HepG2 (cell line): ENCODE results near the gene REP15. TPM values are rescaled to one million over a fixed set of nuclear protein-coding genes. Genes with fewer than 3 reads are reported as not detected.

Source experiments
- AGO2 ChIP-seq: fragments of 200-400 bp; formaldehyde crosslinking; optimal IDR thresholded peaks from 2 replicates; pipeline ENCODE3; 2017; ENCODE audit warnings: mild to moderate bottlenecking, low read depth, low read length, moderate library complexity
- ARHGAP35 ChIP-seq: sonication (generic); formaldehyde crosslinking; IDR thresholded peaks from 2 replicates; pipeline ENCODE4 v1.9.0; 2022; ENCODE audit warnings: mild to moderate bottlenecking, inconsistent platforms, moderate library complexity, missing genetic modification reagents, borderline replicate concordance
- ATF3 ChIP-seq: sonication (generic); formaldehyde crosslinking; IDR thresholded peaks from 2 replicates; pipeline ENCODE4 v1.4.0; 2020; ENCODE audit warnings: missing genetic modification reagents
- DR1 ChIP-seq: sonication (generic); formaldehyde crosslinking; IDR thresholded peaks from 2 replicates; pipeline ENCODE4 v1.8.0; 2021; ENCODE audit warnings: mild to moderate bottlenecking, missing genetic modification reagents, inconsistent platforms
- EHMT2 ChIP-seq: fragments of 200-600 bp; sonication (generic); IDR thresholded peaks from 2 replicates; pipeline ENCODE4 v1.7.0; 2017; ENCODE audit warnings: antibody characterized with exemption, low read depth, low read length, borderline replicate concordance
- HDAC2 ChIP-seq: sonication (generic); formaldehyde crosslinking; IDR thresholded peaks from 2 replicates; pipeline ENCODE4 v1.4.0; 2020; ENCODE audit warnings: missing genetic modification reagents
- MAX ChIP-seq: IDR thresholded peaks from 2 replicates; pipeline ENCODE4 v1.6.1; 2012; ENCODE audit warnings: inconsistent platforms
- MIXL1 ChIP-seq: IDR thresholded peaks from 2 replicates; pipeline ENCODE4 v1.6.1; 2016
- NONO ChIP-seq, 2 experiments: fragments of 450-650 bp in 1 of 2; sonication (generic) in 1 of 2; formaldehyde crosslinking in 1 of 2; IDR thresholded peaks in 1 of 2; conservative IDR thresholded peaks in 1 of 2; 2 replicates each; pipeline versions ENCODE4 v1.6.1 to v1.8.0; 2017 to 2022; ENCODE audit warnings: mild to moderate bottlenecking in 1 of 2, missing genetic modification reagents in 1 of 2, moderate library complexity in 1 of 2
- PAX8 ChIP-seq: sonication (generic); formaldehyde crosslinking; IDR thresholded peaks from 2 replicates; pipeline ENCODE4 v1.8.0; 2022; ENCODE audit warnings: mild to moderate bottlenecking, missing genetic modification reagents, borderline replicate concordance
- POLR2AphosphoS2 ChIP-seq: IDR thresholded peaks from 2 replicates; pipeline ENCODE4 v1.6.1; 2011; ENCODE audit warnings: low read depth, low read length, improper control_type of control experiment
- RBAK ChIP-seq: sonication (generic); formaldehyde crosslinking; IDR thresholded peaks from 2 replicates; pipeline ENCODE4 v1.5.1; 2020; ENCODE audit warnings: mild to moderate bottlenecking, missing genetic modification reagents
- SATB2 ChIP-seq: sonication (generic); formaldehyde crosslinking; IDR thresholded peaks from 2 replicates; pipeline ENCODE4 v1.5.0; 2020; ENCODE audit warnings: missing genetic modification reagents
- SIX4 ChIP-seq: sonication (generic); formaldehyde crosslinking; IDR thresholded peaks from 2 replicates; pipeline ENCODE4 v1.4.0; 2020; ENCODE audit warnings: missing genetic modification reagents
- ZBTB26 ChIP-seq: IDR thresholded peaks from 2 replicates; pipeline ENCODE4 v1.6.1; 2016; ENCODE audit warnings: missing compliant biosample characterization, missing genetic modification reagents, borderline replicate concordance
- ZNF138 ChIP-seq: sonication (generic); formaldehyde crosslinking; IDR thresholded peaks from 2 replicates; pipeline ENCODE4 v1.5.0; 2020; ENCODE audit warnings: mild to moderate bottlenecking, low read depth, missing genetic modification reagents
- ZNF33B ChIP-seq: sonication (generic); formaldehyde crosslinking; IDR thresholded peaks from 2 replicates; pipeline ENCODE4 v1.5.1; 2020; ENCODE audit warnings: mild to moderate bottlenecking, missing genetic modification reagents
- ZNF350 ChIP-seq: sonication (generic); formaldehyde crosslinking; IDR thresholded peaks from 2 replicates; pipeline ENCODE4 v1.4.0; 2020; ENCODE audit warnings: mild to moderate bottlenecking, low read depth, missing genetic modification reagents, borderline replicate concordance
- ZNF558 ChIP-seq: sonication (generic); formaldehyde crosslinking; IDR thresholded peaks from 2 replicates; pipeline ENCODE4 v1.9.0; 2022; ENCODE audit warnings: mild to moderate bottlenecking, missing genetic modification reagents, borderline replicate concordance
- ZNF562 ChIP-seq: sonication (generic); formaldehyde crosslinking; IDR thresholded peaks from 2 replicates; pipeline ENCODE4 v1.8.0; 2022; ENCODE audit warnings: missing genetic modification reagents, borderline replicate concordance
- ZNF572 ChIP-seq: sonication (generic); formaldehyde crosslinking; IDR thresholded peaks from 2 replicates; pipeline ENCODE4 v1.5.1; 2020; ENCODE audit warnings: mild to moderate bottlenecking, missing genetic modification reagents
- ZNF644 ChIP-seq: IDR thresholded peaks from 2 replicates; pipeline ENCODE4 v1.6.1; 2016; ENCODE audit warnings: low read depth
- ZNF792 ChIP-seq: IDR thresholded peaks from 2 replicates; pipeline ENCODE4 v1.6.1; 2016
- polyA plus RNA-seq, 8 experiments: library from polyadenylated mRNA; depleted of rRNA in 3 of 8; stranded (reverse) in 7 of 8; unstranded in 1 of 8; fragments of >200 nt; fragmentation: Illumina TruSeq in 4 of 8; extraction: Trizol in 4 of 8; gene quantifications; 2 replicates each; pipeline versions ENCODE4 v1.2.1 to v1.2.3, GENCODE V29; 2011 to 2016; ENCODE audit warnings: low read depth in 4 of 8, missing spikeins in 1 of 8, mixed read lengths in 1 of 8; ENCODE audit not compliant: insufficient read depth in 1 of 8
- total RNA-seq, 5 experiments: library from RNA; depleted of rRNA; stranded (reverse); fragments of >200 nt; fragmentation: Illumina TruSeq; extraction: Trizol; gene quantifications; 2 replicates each; pipeline ENCODE4 v1.2.3, GENCODE V29; 2016; ENCODE audit warnings: low read depth in 1 of 5
- TF ChIP-seq, protein P1 (sequence below): sonication (generic); formaldehyde crosslinking; IDR thresholded peaks from 2 replicates; pipeline ENCODE4 v1.4.0; 2020; ENCODE audit warnings: missing genetic modification reagents
- TF ChIP-seq, protein P2 (sequence below): sonication (generic); formaldehyde crosslinking; IDR thresholded peaks from 2 replicates; pipeline ENCODE4 v1.5.0; 2020; ENCODE audit warnings: mild to moderate bottlenecking, missing genetic modification reagents

Gene REP15
- total and polyA plus RNA-seq, 2 of the 13 experiments (the other 11 are each of a cell fraction or from before 2014, with no cell fraction given) = 0.12 to 0.64 TPM

GRCh38 chr12:27710592-27711316 is 14.5 kb downstream of the REP15 start, which contains the start of gene MRPS35 (continued):
- TF ChIP-seq, protein P1, sequence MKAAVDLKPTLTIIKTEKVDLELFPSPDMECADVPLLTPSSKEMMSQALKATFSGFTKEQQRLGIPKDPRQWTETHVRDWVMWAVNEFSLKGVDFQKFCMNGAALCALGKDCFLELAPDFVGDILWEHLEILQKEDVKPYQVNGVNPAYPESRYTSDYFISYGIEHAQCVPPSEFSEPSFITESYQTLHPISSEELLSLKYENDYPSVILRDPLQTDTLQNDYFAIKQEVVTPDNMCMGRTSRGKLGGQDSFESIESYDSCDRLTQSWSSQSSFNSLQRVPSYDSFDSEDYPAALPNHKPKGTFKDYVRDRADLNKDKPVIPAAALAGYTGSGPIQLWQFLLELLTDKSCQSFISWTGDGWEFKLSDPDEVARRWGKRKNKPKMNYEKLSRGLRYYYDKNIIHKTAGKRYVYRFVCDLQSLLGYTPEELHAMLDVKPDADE (CRISPR knock-in tag) = no peak
- 0 out of 2 replicates have a peak, but pooled peaks have one; percentile 9 for TF ChIP-seq ZNF33B (CRISPR knock-in tag)
- peak; percentile 45; the same call in 1 of the 2 replicates for TF ChIP-seq MIXL1 (CRISPR knock-in tag)
- TF ChIP-seq ZNF558 = no peak; the same call in 1 of the 2 replicates
- peak; percentile 80 for TF ChIP-seq ZBTB26 (CRISPR knock-in tag)
- no peak for TF ChIP-seq POLR2AphosphoS2
- peak; percentile 90; the same call in 1 of the 2 replicates for TF ChIP-seq ZNF350 (CRISPR knock-in tag)
- peak; percentile 68; the same call in 1 of the 2 replicates for TF ChIP-seq ZNF792 (CRISPR knock-in tag)
- TF ChIP-seq ZNF562 (CRISPR knock-in tag) = no peak
- TF ChIP-seq ZNF572 (CRISPR knock-in tag) = peak; percentile 21; the same call in 1 of the 2 replicates
- 0 out of 2 replicates have a peak, but pooled peaks have one; percentile 86 for TF ChIP-seq SATB2 (CRISPR knock-in tag)
- TF ChIP-seq AGO2 = peak; percentile 86
- peak; percentile 89 for TF ChIP-seq ARHGAP35 (CRISPR knock-in tag)
- no peak for TF ChIP-seq RBAK (CRISPR knock-in tag)
- peak; percentile 89; the same call in 1 of the 2 replicates for TF ChIP-seq PAX8 (CRISPR knock-in tag)
- TF ChIP-seq NONO (IDR thresholded peaks at IDR 0.05) = no peak
- peak; percentile 96 for TF ChIP-seq NONO (CRISPR knock-in tag; conservative IDR thresholded peaks at IDR 0.05)
- peak; percentile 91 for TF ChIP-seq DR1 (CRISPR knock-in tag)
- peak; percentile 64 for TF ChIP-seq ZNF138
- TF ChIP-seq SIX4 (CRISPR knock-in tag) = peak; percentile 75
- TF ChIP-seq HDAC2 (CRISPR knock-in tag) = peak; percentile 87
- TF ChIP-seq, protein P2, sequence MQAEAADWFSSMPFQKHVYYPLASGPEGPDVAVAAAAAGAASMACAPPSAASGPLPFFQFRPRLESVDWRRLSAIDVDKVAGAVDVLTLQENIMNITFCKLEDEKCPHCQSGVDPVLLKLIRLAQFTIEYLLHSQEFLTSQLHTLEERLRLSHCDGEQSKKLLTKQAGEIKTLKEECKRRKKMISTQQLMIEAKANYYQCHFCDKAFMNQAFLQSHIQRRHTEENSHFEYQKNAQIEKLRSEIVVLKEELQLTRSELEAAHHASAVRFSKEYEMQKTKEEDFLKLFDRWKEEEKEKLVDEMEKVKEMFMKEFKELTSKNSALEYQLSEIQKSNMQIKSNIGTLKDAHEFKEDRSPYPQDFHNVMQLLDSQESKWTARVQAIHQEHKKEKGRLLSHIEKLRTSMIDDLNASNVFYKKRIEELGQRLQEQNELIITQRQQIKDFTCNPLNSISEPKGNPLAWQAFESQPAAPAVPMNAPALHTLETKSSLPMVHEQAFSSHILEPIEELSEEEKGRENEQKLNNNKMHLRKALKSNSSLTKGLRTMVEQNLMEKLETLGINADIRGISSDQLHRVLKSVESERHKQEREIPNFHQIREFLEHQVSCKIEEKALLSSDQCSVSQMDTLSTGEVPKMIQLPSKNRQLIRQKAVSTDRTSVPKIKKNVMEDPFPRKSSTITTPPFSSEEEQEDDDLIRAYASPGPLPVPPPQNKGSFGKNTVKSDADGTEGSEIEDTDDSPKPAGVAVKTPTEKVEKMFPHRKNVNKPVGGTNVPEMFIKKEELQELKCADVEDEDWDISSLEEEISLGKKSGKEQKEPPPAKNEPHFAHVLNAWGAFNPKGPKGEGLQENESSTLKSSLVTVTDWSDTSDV (CRISPR knock-in tag) = 0 out of 2 replicates have a peak, but pooled peaks have one; percentile 78
- peak; percentile 97 for TF ChIP-seq MAX
- no peak for TF ChIP-seq ZNF644 (CRISPR knock-in tag)
- peak; percentile 41 for TF ChIP-seq ATF3
- no peak for TF ChIP-seq EHMT2
